Measurements from ENCODE around the gene SCARB1.

SCARB1 gene

GRCh38 chr12:124868252-124869058 is 4.8 kb upstream of the SCARB1 start:
- Histone ChIP-seq H3K9me3 (ENCODE audit: control insufficient read depth, insufficient read depth, low read depth, low read length) (no peaks in the 10 kb centered on the region), H3K27ac (ENCODE audit: extremely low read depth, low read depth, low read length) (no peak overlapping the region), H3K4me3 (ENCODE audit: low read depth, low read length) (no peak overlapping the region), H3K36me3 (ENCODE audit: control insufficient read depth in 2 of 2, insufficient read depth in 1 of 2, low read length in 2 of 2) (no peaks in the 10 kb centered on the region), H3K4me1 (ENCODE audit: control insufficient read depth, insufficient read depth, low read length) (no peaks in the 10 kb centered on the region; the same call in 1 of the 2 replicates)
- TF ChIP-seq SCRT2 (tag by site-specific recombination; IDR thresholded peaks at IDR 0.05) (peak; percentile 89), OVOL3 (tag by site-specific recombination; IDR thresholded peaks at IDR 0.05) (no peak), KLF17 (tag by site-specific recombination; IDR thresholded peaks at IDR 0.05) (0 out of 2 replicates have a peak, but pooled peaks have one; percentile 12), ZNF121 (tag by site-specific recombination; IDR thresholded peaks at IDR 0.05) (peak; percentile 95), ZNF623 (tag by site-specific recombination; IDR thresholded peaks at IDR 0.05) (0 out of 2 replicates have a peak, but pooled peaks have one; percentile 24), KLF8 (tag by site-specific recombination; IDR thresholded peaks at IDR 0.05) (no peak), WT1 (tag by site-specific recombination; IDR thresholded peaks at IDR 0.05) (no peak), SCRT1 (tag by site-specific recombination; IDR thresholded peaks at IDR 0.05; ENCODE audit: borderline replicate concordance) (peak; percentile 77)
- TF ChIP-seq, protein P1, sequence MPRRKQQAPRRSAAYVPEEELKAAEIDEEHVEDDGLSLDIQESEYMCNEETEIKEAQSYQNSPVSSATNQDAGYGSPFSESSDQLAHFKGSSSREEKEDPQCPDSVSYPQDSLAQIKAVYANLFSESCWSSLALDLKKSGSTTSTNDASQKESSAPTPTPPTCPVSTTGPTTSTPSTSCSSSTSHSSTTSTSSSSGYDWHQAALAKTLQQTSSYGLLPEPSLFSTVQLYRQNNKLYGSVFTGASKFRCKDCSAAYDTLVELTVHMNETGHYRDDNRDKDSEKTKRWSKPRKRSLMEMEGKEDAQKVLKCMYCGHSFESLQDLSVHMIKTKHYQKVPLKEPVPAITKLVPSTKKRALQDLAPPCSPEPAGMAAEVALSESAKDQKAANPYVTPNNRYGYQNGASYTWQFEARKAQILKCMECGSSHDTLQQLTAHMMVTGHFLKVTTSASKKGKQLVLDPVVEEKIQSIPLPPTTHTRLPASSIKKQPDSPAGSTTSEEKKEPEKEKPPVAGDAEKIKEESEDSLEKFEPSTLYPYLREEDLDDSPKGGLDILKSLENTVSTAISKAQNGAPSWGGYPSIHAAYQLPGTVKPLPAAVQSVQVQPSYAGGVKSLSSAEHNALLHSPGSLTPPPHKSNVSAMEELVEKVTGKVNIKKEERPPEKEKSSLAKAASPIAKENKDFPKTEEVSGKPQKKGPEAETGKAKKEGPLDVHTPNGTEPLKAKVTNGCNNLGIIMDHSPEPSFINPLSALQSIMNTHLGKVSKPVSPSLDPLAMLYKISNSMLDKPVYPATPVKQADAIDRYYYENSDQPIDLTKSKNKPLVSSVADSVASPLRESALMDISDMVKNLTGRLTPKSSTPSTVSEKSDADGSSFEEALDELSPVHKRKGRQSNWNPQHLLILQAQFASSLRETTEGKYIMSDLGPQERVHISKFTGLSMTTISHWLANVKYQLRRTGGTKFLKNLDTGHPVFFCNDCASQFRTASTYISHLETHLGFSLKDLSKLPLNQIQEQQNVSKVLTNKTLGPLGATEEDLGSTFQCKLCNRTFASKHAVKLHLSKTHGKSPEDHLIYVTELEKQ (tag by site-specific recombination; IDR thresholded peaks at IDR 0.05; ENCODE audit: borderline replicate concordance): no peak
- CTCF ChIA-PET: interaction anchor here (0.6 kb wide), 1 partner anchor 73 kb away, joined by 3 read pairs; no protein-coding TSS in a partner anchor
- POLR2A ChIA-PET: no interaction called here

- H3K27ac ChIP-seq (ENCODE audit: extremely low read depth, low read depth, low read length): no peak overlapping the region
- H3K4me3 ChIP-seq (ENCODE audit: low read depth, low read length): no peak overlapping the region
- TF ChIP-seq ZNF174 (tag by site-specific recombination; IDR thresholded peaks at IDR 0.05) (no peak), ZBTB17 (tag by site-specific recombination; IDR thresholded peaks at IDR 0.05) (peak; percentile 48; the same call in 1 of the 2 replicates), ZNF585B (tag by site-specific recombination; IDR thresholded peaks at IDR 0.05) (no peak), HOXC10 (CRISPR knock-in tag; IDR thresholded peaks at IDR 0.05) (no peak), ZNF114 (tag by site-specific recombination; IDR thresholded peaks at IDR 0.05) (no peak), ZNF501 (tag by site-specific recombination; IDR thresholded peaks at IDR 0.05) (no peak), ZNF449 (tag by site-specific recombination; IDR thresholded peaks at IDR 0.05) (no peak), ZNF391 (tag by site-specific recombination; IDR thresholded peaks at IDR 0.05; ENCODE audit: borderline replicate concordance, low read depth) (no peak), YY1 (tag by site-specific recombination; IDR thresholded peaks at IDR 0.05) (no peak), ZBTB8A (tag by site-specific recombination; IDR thresholded peaks at IDR 0.05) (peak; percentile 47; the same call in 1 of the 2 replicates), ZIC2 (tag by site-specific recombination; IDR thresholded peaks at IDR 0.05) (no peak), ZNF140 (tag by site-specific recombination; IDR thresholded peaks at IDR 0.05) (no peak), TCF7L2 (IDR thresholded peaks at IDR 0.05; ENCODE audit: borderline replicate concordance, low read depth, low read length) (no peak), ZNF777 (tag by site-specific recombination; IDR thresholded peaks at IDR 0.05; ENCODE audit: borderline replicate concordance) (no peak), OSR2 (tag by site-specific recombination; IDR thresholded peaks at IDR 0.05) (no peak)
- TF ChIP-seq, protein P2, sequence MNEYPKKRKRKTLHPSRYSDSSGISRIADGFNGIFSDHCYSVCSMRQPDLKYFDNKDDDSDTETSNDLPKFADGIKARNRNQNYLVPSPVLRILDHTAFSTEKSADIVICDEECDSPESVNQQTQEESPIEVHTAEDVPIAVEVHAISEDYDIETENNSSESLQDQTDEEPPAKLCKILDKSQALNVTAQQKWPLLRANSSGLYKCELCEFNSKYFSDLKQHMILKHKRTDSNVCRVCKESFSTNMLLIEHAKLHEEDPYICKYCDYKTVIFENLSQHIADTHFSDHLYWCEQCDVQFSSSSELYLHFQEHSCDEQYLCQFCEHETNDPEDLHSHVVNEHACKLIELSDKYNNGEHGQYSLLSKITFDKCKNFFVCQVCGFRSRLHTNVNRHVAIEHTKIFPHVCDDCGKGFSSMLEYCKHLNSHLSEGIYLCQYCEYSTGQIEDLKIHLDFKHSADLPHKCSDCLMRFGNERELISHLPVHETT (tag by site-specific recombination; IDR thresholded peaks at IDR 0.05): no peak
- no peaks in the 10 kb centered on the region for H3K36me3 ChIP-seq (ENCODE audit: control insufficient read depth in 2 of 2, insufficient read depth in 1 of 2, low read length in 2 of 2)
- H3K4me1 ChIP-seq (ENCODE audit: control insufficient read depth, insufficient read depth, low read length): no peaks in the 10 kb centered on the region; the same call in 1 of the 2 replicates
- no peaks in the 10 kb centered on the region for H3K9me3 ChIP-seq (ENCODE audit: control insufficient read depth, insufficient read depth, low read depth, low read length)
- POLR2A ChIA-PET: no interaction called here
- CTCF ChIA-PET: interaction anchor here (0.6 kb wide), 1 partner anchor 73 kb away, joined by 4 read pairs; no protein-coding TSS in a partner anchor
These were observed 3.8 kb upstream of the SCARB1 start for GRCh38 chr12:124867401-124867930.
